ENCODE results near the gene FCHSD2.

DNA sequence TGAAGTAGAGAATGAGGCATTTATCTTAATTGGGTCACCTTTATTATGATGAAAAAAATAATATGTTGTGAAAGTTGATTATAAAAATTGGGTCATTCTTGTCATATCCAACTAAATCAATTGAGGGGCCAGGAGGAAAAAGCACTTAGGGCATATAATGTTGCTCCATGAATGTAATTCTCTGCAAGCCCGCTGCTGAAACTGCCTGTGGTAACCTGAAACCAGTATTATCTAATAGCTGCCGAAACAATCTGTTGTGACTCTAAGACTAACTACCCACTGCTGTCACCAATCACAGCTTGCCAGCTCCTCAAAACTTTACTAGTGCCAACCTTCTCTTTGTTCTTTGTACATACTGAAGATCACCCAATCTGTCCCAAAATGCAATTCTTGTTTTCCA lies 212.1 kb downstream of the FCHSD2 start:
- TF ChIP-seq POLR2A (IDR thresholded peaks at IDR 0.05; ENCODE audit: low read depth, low read length) (no peak), TAF1 (IDR thresholded peaks at IDR 0.05; ENCODE audit: borderline replicate concordance, low read depth, low read length) (no peak), POLR2AphosphoS5 (IDR thresholded peaks at IDR 0.05; ENCODE audit: low read depth, low read length) (no peak)

Measured in GM12892 (cell line).